Thymus (tissue), 11 donors: ENCODE data around the gene ATP4A. TPM values are rescaled to one million over a fixed set of nuclear protein-coding genes. Genes with fewer than 3 reads are reported as not detected.
A peak's percentile ranks its signal among the peaks of the same experiment; 100 is the strongest.

Source experiments
- DNase-seq, 9 donors: peaks; one replicate each; pipeline ENCODE4 v3.0.0-alpha.2; 2013; ENCODE audit warnings: low spot score in 9 of 9, low read depth in 6 of 9, missing footprints in 1 of 9
- H3K27ac ChIP-seq, 2 donors: one replicate each; pipeline ENCODE4 v1.5.1; 2013; ENCODE audit warnings: control low read depth in 1 of 2, low read depth in 1 of 2, low read length in 1 of 2, mild to moderate bottlenecking in 1 of 2, moderate library complexity in 1 of 2
- H3K27me3 ChIP-seq, 2 donors: one replicate each; pipeline ENCODE4 v1.5.1; 2013; ENCODE audit warnings: low read length in 1 of 2; ENCODE audit not compliant: control insufficient read depth in 2 of 2, insufficient read depth in 1 of 2
- H3K36me3 ChIP-seq, 2 donors: one replicate each; pipeline ENCODE4 v1.5.1; 2013; ENCODE audit warnings: low read length in 1 of 2, mild to moderate bottlenecking in 1 of 2, moderate library complexity in 1 of 2; ENCODE audit not compliant: control insufficient read depth in 2 of 2, insufficient read depth in 2 of 2
- H3K4me1 ChIP-seq, 2 donors: one replicate each; pipeline ENCODE4 v1.5.1; 2013; ENCODE audit warnings: low read length in 2 of 2; ENCODE audit not compliant: control insufficient read depth in 2 of 2, insufficient read depth in 2 of 2
- H3K4me3 ChIP-seq, 2 donors: one replicate each; pipeline ENCODE4 v1.5.1; 2013; ENCODE audit warnings: low read length in 2 of 2, control low read depth in 1 of 2, mild to moderate bottlenecking in 1 of 2
- H3K9me3 ChIP-seq, 2 donors: one replicate each; pipeline ENCODE4 v1.5.1; 2013; ENCODE audit warnings: low read length in 1 of 2, mild to moderate bottlenecking in 1 of 2; ENCODE audit not compliant: control insufficient read depth in 2 of 2, insufficient read depth in 1 of 2
- WGBS: extraction: QIAGEN DNeasy Blood & Tissue Kit; methylation state at CpG from one replicate; pipeline ENCODE4 v1.1.7; 2013; 5-methylcytosine and 5-hydroxymethylcytosine counted together
- polyA plus RNA-seq: library from polyadenylated mRNA; stranded (reverse); fragments of 200-250 nt; gene quantifications from one replicate; pipeline ENCODE4 v1.2.3, GENCODE V29; 2013
- total RNA-seq: library from RNA; stranded (reverse); fragments of 120-200 nt; gene quantifications from one replicate; pipeline ENCODE4 v1.2.4, GENCODE V29; 2013
- donor health status: healthy.

ATP4A gene
- total and polyA plus RNA-seq, 2 donors = 0.42 to 1.1 TPM

- Histone ChIP-seq H3K27ac (no peak overlapping the region), H3K9me3 (no peaks in the 10 kb centered on the region), H3K4me3 (no peak overlapping the region), H3K4me1 (no peaks in the 10 kb centered on the region), H3K27me3 (peaks cover 14 to 82% of the 10 kb centered on the region in 2 donors), H3K36me3 (no peaks in the 10 kb centered on the region)
- WGBS = 13% methylated on average over 15 of the region's 15 CpGs
- no peak for DNase-seq
These were observed 52.9 kb downstream of the ATP4A start for GRCh38 chr19:35510626-35510964.

GRCh38 chr19:35509861-35510625 is 53.4 kb downstream of the ATP4A start:
- Histone ChIP-seq H3K27me3 (peaks cover 14 to 88% of the 10 kb centered on the region in 2 donors), H3K27ac (no peak overlapping the region), H3K36me3 (no peaks in the 10 kb centered on the region), H3K9me3 (no peaks in the 10 kb centered on the region), H3K4me3 (peak overlapping the region; percentile 11 to 24), H3K4me1 (no peaks in the 10 kb centered on the region)
- WGBS = 1% methylated on average over 39 of the region's 39 CpGs
- peak in 7 of 9 donors; percentile 21 to 64 (median 51) for DNase-seq

GRCh38 chr19:35509018-35509652 is 54.3 kb downstream of the ATP4A start:
- H3K27me3 ChIP-seq = peaks cover 14 to 84% of the 10 kb centered on the region in 2 donors
- no peaks in the 10 kb centered on the region for H3K9me3 ChIP-seq
- no peak overlapping the region for H3K4me3 ChIP-seq
- H3K36me3 ChIP-seq = no peaks in the 10 kb centered on the region
- H3K27ac ChIP-seq = no peak overlapping the region
- no peak for DNase-seq
- no peaks in the 10 kb centered on the region for H3K4me1 ChIP-seq
- 38% methylated on average over 12 of the region's 12 CpGs for WGBS

- no peak for DNase-seq
- WGBS = 97% methylated on average over 3 of the region's 3 CpGs
- Histone ChIP-seq H3K4me3 (no peak overlapping the region), H3K27me3 (peaks cover 14 to 74% of the 10 kb centered on the region in 2 donors), H3K36me3 (no peaks in the 10 kb centered on the region), H3K27ac (no peak overlapping the region), H3K9me3 (no peaks in the 10 kb centered on the region), H3K4me1 (no peaks in the 10 kb centered on the region)
These were observed 55.3 kb downstream of the ATP4A start for GRCh38 chr19:35508129-35508528.

GRCh38 chr19:35507561-35507960 is 55.9 kb downstream of the ATP4A start:
- peaks cover 14 to 70% of the 10 kb centered on the region in 2 donors for H3K27me3 ChIP-seq
- H3K9me3 ChIP-seq = no peaks in the 10 kb centered on the region
- no peak for DNase-seq
- 91% methylated on average over 11 of the region's 11 CpGs for WGBS
- H3K4me3 ChIP-seq = no peak overlapping the region
- H3K36me3 ChIP-seq = no peaks in the 10 kb centered on the region
- no peak overlapping the region for H3K27ac ChIP-seq
- H3K4me1 ChIP-seq = no peaks in the 10 kb centered on the region

GRCh38 chr19:35506011-35506410 is 57.4 kb downstream of the ATP4A start:
- peaks cover 14 to 57% of the 10 kb centered on the region in 2 donors for H3K27me3 ChIP-seq
- no peak overlapping the region for H3K27ac ChIP-seq
- WGBS = 87% methylated on average over 7 of the region's 7 CpGs
- H3K36me3 ChIP-seq = no peaks in the 10 kb centered on the region
- no peaks in the 10 kb centered on the region for H3K4me1 ChIP-seq
- H3K4me3 ChIP-seq = no peak overlapping the region
- no peak for DNase-seq
- no peaks in the 10 kb centered on the region for H3K9me3 ChIP-seq

- no peaks in the 10 kb centered on the region for H3K36me3 ChIP-seq
- H3K4me3 ChIP-seq = no peak overlapping the region
- H3K27ac ChIP-seq = no peak overlapping the region
- no peaks in the 10 kb centered on the region for H3K9me3 ChIP-seq
- DNase-seq = no peak
- H3K27me3 ChIP-seq = peaks cover 0 to 30% of the 10 kb centered on the region in 2 donors
- 94% methylated on average over 4 of the region's 4 CpGs for WGBS
- no peaks in the 10 kb centered on the region for H3K4me1 ChIP-seq
These were observed 60.7 kb downstream of the ATP4A start for GRCh38 chr19:35502751-35503150.

- Histone ChIP-seq H3K27me3 (peaks cover 0 to 23% of the 10 kb centered on the region in 2 donors), H3K9me3 (no peaks in the 10 kb centered on the region), H3K36me3 (no peaks in the 10 kb centered on the region), H3K4me3 (no peak overlapping the region), H3K4me1 (no peaks in the 10 kb centered on the region), H3K27ac (no peak overlapping the region)
- DNase-seq = no peak
- WGBS = 95% methylated on average over 15 of the region's 15 CpGs
These were observed 61.8 kb downstream of the ATP4A start for GRCh38 chr19:35501684-35502083.

- 99% methylated on average over 10 of the region's 10 CpGs for WGBS
- H3K4me1 ChIP-seq = no peaks in the 10 kb centered on the region
- H3K36me3 ChIP-seq = no peaks in the 10 kb centered on the region
- DNase-seq = no peak
- H3K27ac ChIP-seq = no peak overlapping the region
- peaks cover 0 to 15% of the 10 kb centered on the region in 2 donors for H3K27me3 ChIP-seq
- H3K9me3 ChIP-seq = no peaks in the 10 kb centered on the region
- no peak overlapping the region for H3K4me3 ChIP-seq
These were observed 62.8 kb downstream of the ATP4A start for GRCh38 chr19:35500611-35501010.
